GM12875 (cell line): ENCODE measurements around the gene VPS13D.
"Not testable (repeated sequence)": the region's sequence is repeated elsewhere in the genome, so short reads cannot be mapped to it uniquely, and the experiment has no call there.

Experiments used
- H3K4me3 ChIP-seq: one replicate; pipeline ENCODE4 v1.5.1; 2011; ENCODE audit warnings: low read depth, low read length, control low read depth
- CTCF ChIP-seq: IDR thresholded peaks from 2 replicates; pipeline ENCODE4 v1.5.1; 2011; ENCODE audit warnings: low read depth, mild to moderate bottlenecking, control low read depth, inconsistent platforms, low read length, moderate library complexity, borderline replicate concordance; ENCODE audit not compliant: insufficient read depth

The VPS13D gene

DNA sequence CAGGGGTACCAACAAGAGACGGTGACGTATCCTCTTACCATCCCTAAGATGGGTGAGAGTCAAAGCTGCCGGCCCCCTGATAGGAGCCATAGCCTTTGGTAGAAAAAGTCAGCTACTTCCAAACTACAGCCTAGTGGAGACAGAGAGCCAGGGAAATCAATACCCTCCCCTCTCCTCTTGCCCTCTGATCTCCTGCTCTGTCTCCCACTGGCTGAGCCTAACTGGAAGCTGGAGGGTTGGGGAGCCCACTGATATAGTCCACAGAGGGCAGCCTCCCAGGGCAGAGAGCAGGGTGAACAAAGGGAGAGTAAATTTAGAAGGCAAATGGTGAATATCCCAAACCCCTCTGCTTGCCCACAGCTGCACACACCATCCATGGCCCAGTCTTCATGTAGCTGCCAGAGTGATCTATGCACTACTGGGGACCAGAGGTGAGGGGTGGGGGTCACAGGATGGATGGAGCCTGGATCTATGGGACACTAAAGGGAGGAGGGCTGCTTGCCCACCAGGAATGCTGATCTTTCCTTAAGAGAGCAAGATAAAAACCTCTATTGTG, 308.2 kb downstream of the VPS13D start:
- TF ChIP-seq CTCF = no peak
- H3K4me3 ChIP-seq = no peak overlapping the region

- H3K4me3 ChIP-seq = not testable (repeated sequence)
Measured at GRCh38 chr1:12538536-12538935, 308.7 kb downstream of the VPS13D start.

DNA sequence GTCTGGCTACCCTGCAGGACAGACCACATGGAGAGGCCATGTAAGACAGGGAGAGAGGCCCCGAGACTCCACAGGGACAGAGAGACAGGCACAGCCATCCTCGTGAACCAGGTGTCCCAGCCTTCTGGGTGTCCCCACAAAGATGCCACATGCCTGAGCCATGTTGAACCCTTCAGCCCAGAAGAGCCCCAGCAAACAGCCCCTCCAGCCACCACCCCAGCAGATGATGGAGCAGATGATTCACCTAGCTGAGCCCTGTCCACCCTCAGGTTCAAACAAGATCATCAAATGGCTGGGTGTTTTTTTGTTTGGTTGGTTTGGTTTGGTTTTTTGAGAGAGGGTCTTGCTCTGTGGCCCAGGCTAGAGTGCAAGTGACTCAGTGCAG, 309.5 kb downstream of the VPS13D start:
- TF ChIP-seq CTCF = no peak
- no peak overlapping the region for H3K4me3 ChIP-seq

DNA sequence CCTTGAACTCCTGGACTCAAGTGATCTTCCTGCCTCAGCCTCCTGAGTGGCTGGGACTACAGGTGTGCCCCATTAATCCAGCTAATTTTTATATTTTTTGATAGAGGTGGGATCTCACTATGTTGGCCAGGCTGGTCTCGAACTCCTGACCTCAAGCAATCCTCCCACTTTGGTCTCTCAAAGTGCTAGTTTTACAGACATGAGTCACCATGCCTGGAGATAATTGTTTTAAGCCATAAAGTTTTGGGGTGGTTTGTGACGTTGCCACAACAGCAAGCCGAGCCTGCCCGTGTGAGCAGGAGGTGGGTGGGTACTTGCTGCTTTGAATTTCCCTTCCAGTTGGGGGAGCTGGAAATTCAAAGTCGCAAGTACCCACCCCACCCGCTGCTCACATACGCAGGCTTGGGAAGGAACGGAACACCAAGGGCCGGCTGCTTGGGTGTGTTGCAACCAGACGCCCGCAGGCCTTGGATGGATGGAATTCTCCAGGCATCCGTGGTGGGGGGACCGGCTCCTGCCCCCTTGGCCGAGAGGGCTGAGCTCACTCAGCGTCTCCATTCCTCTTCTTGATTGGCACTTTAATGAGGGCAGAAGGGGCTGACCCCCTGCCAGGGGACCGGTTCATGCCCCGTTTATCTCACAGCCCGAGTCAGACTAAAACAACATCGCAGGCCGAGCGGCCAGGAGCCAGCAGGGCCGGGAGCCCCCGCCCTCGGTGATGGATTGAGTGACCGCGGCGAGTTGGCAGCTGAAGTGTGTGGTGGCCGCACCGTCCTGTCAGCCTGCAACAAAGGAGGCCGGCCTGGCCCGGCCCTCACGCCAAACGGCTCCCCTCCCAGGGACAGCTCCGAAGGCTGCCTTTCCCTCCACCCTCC, 310.1 kb downstream of the VPS13D start:
- H3K4me3 ChIP-seq = no peak overlapping the region

DNA sequence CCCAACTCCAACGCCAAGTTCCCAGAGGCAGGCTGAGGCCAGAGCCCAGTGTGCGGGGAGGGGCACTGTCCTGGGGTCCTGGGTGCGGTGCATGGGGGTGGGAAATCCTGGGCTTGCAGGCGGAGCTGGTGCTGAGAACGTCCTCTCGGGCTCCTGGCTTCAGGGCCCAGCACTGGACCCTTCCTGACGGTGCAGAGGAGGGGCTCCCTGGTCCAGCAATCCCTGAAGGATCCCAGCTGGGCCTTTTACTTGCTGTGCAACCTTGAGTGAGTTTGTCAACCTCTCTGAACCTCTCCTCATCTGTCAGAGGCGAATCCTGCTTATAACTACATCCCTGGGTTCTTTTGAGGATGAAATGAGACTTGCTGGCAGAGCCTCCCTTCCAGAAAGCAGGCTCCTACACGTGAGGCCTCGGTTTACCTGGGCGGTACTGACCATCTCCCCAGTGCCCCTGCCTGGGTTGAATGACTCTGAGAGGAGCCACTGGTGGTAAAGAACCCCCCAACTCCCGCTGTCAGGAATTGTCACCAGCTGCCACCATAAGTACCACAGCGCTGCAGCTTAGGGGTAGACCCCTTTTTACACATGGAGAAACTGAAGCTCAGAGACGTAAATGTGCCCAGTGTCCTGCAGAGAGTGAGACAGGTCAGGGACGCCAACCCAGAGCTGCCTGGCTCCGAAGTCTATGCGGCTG, 310.9 kb downstream of the VPS13D start:
- H3K4me3 ChIP-seq = no peak overlapping the region
- TF ChIP-seq CTCF = no peak

More for the DNA sequence above, 310.1 kb downstream of the VPS13D start:
- no peak for TF ChIP-seq CTCF

GRCh38 chr1:12541274-12542137, 311.7 kb downstream of the VPS13D start:
- H3K4me3 ChIP-seq = no peak overlapping the region
- no peak for TF ChIP-seq CTCF

DNA sequence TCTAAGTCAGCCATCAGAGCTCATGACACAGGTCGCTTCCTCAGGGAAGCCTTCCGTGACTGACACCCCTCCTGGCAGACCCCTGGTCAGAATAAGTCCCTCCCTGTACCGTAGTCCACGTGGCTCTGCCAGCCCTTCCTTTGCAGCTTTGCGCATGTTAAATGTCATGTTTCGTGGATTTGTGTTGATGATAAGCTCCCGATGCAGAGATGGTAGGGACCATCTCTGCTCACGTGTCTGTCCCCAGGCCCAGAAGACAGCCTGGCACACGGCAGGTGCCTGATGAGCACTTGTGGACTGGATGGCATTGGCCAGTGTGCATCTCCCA, 312.3 kb downstream of the VPS13D start:
- TF ChIP-seq CTCF = no peak
- H3K4me3 ChIP-seq = no peak overlapping the region
